ENCODE results near the gene CCIN. TPM values are rescaled to one million over a fixed set of nuclear protein-coding genes. Genes with fewer than 3 reads are reported as not detected.

CCIN gene
- total RNA-seq, 4 donors from 2014 or later: not detected

GRCh38 chr9:36163786-36164170 lies 5.4 kb upstream of the CCIN start:
- intact Hi-C loops (cut with DNase I; ENCODE audit: low total_unique reads): loop anchor here (10.0 kb wide), 1 partner anchor 59 kb away; no protein-coding TSS in a partner anchor
- 57 to 74% methylated on average over 4 of the region's 4 CpGs for WGBS, 2 donors
- no peak overlapping the region for H3K4me3 ChIP-seq (ENCODE audit: low read depth, poor library complexity, severe bottlenecking)
- DNase-seq (ENCODE audit: low spot score in 2 of 2): no peak
- TF ChIP-seq POLR2A (IDR thresholded peaks at IDR 0.05) (no peak), CTCF (IDR thresholded peaks at IDR 0.05) (no peak)

- intact Hi-C loops (cut with DNase I; ENCODE audit: low total_unique reads): loop anchor here (10.0 kb wide), 1 partner anchor 60 kb away; no protein-coding TSS in a partner anchor
- TF ChIP-seq POLR2A (IDR thresholded peaks at IDR 0.05) (no peak), CTCF (IDR thresholded peaks at IDR 0.05) (no peak)
- H3K4me3 ChIP-seq (ENCODE audit: low read depth, poor library complexity, severe bottlenecking): no peak overlapping the region
- WGBS, 2 donors: 76 to 80% methylated on average over 6 of the region's 6 CpGs
- no peak for DNase-seq (ENCODE audit: low spot score in 2 of 2)
Observed at GRCh38 chr9:36164372-36164771, 4.8 kb upstream of the CCIN start.

GRCh38 chr9:36164989-36165388 lies 4.2 kb upstream of the CCIN start:
- no peak for TF ChIP-seq POLR2A (IDR thresholded peaks at IDR 0.05)
- WGBS, 2 donors: 62 to 65% methylated on average over 3 of the region's 3 CpGs
- intact Hi-C loops (cut with DNase I; ENCODE audit: low total_unique reads): loop anchor here (5.0 to 10.0 kb wide), 2 partner anchors 60 to 158 kb away; no protein-coding TSS in a partner anchor
- no peak overlapping the region for H3K4me3 ChIP-seq (ENCODE audit: low read depth, poor library complexity, severe bottlenecking)
- no peak for DNase-seq (ENCODE audit: low spot score in 2 of 2)

GRCh38 chr9:36165826-36166167 lies 3.4 kb upstream of the CCIN start:
- intact Hi-C loops (cut with DNase I; ENCODE audit: low total_unique reads): loop anchor here (5.0 to 10.0 kb wide), 2 partner anchors 61 to 158 kb away; no protein-coding TSS in a partner anchor
- WGBS, 2 donors: 20% methylated on average over 12 of the region's 12 CpGs
- H3K4me3 ChIP-seq (ENCODE audit: low read depth, poor library complexity, severe bottlenecking): no peak overlapping the region
- TF ChIP-seq CTCF (IDR thresholded peaks at IDR 0.05) (no peak), POLR2A (IDR thresholded peaks at IDR 0.05) (no peak)
- no peak for DNase-seq (ENCODE audit: low spot score in 2 of 2)

GRCh38 chr9:36166168-36166927 lies 2.8 kb upstream of the CCIN start:
- TF ChIP-seq POLR2A (IDR thresholded peaks at IDR 0.05) (no peak), CTCF (IDR thresholded peaks at IDR 0.05) (peak in 1 of 3 donors; percentile 53)
- WGBS, 2 donors: 2 to 3% methylated on average over 47 to 53 of the region's 58 CpGs
- peak; percentile 72 to 97 for DNase-seq (ENCODE audit: low spot score in 2 of 2)
- intact Hi-C loops (cut with DNase I; ENCODE audit: low total_unique reads): loop anchor here (5.0 to 10.0 kb wide), 2 partner anchors 62 to 159 kb away; no protein-coding TSS in a partner anchor
- peak overlapping the region; percentile 33 for H3K4me3 ChIP-seq (ENCODE audit: low read depth, poor library complexity, severe bottlenecking)

GRCh38 chr9:36169708-36170107 lies 520 bp downstream of the CCIN start:
- intact Hi-C loops (cut with DNase I; ENCODE audit: low total_unique reads): loop anchor here (5.0 to 10.0 kb wide), 2 partner anchors 65 to 162 kb away; no protein-coding TSS in a partner anchor
- TF ChIP-seq CTCF (IDR thresholded peaks at IDR 0.05) (no peak), POLR2A (IDR thresholded peaks at IDR 0.05) (no peak)
- WGBS, 2 donors: 92 to 93% methylated on average over 17 of the region's 17 CpGs
- no peak overlapping the region for H3K4me3 ChIP-seq (ENCODE audit: low read depth, poor library complexity, severe bottlenecking)
- DNase-seq (ENCODE audit: low spot score in 2 of 2): no peak
